ENCODE data around the gene AFAP1.
A peak's percentile ranks its signal among the peaks of the same experiment; 100 is the strongest.
"Not testable (repeated sequence)": the region's sequence is repeated elsewhere in the genome, so short reads cannot be mapped to it uniquely, and the experiment has no call there.

The AFAP1 gene

GRCh38 chr4:7918187-7918586 lies 21.5 kb downstream of the AFAP1 start:
- H3K4me1 ChIP-seq (ENCODE audit: control insufficient read depth, insufficient read depth, low read length), result peaks cover 12% of the 10 kb centered on the region
- not testable (repeated sequence) for H3K9ac ChIP-seq (ENCODE audit: low read length); H3K27ac ChIP-seq (ENCODE audit: low read depth, low read length); H3K36me3 ChIP-seq (ENCODE audit: control insufficient read depth, insufficient read depth, low read length); H3K4me3 ChIP-seq (ENCODE audit: low read length); H3K27me3 ChIP-seq (ENCODE audit: control insufficient read depth, insufficient read depth, low read length)

GRCh38 chr4:7917669-7918068 lies 22.0 kb downstream of the AFAP1 start:
- H3K27ac ChIP-seq (ENCODE audit: low read depth, low read length), result no peak overlapping the region
- peaks cover 12% of the 10 kb centered on the region for H3K4me1 ChIP-seq (ENCODE audit: control insufficient read depth, insufficient read depth, low read length)
- H3K36me3 ChIP-seq (ENCODE audit: control insufficient read depth, insufficient read depth, low read length), result no peaks in the 10 kb centered on the region
- no peak overlapping the region for H3K4me3 ChIP-seq (ENCODE audit: low read length)
- no peak overlapping the region for H3K9ac ChIP-seq (ENCODE audit: low read length)
- H3K27me3 ChIP-seq (ENCODE audit: control insufficient read depth, insufficient read depth, low read length), result no peaks in the 10 kb centered on the region

GRCh38 chr4:7915875-7916242 lies 23.8 kb downstream of the AFAP1 start:
- peaks cover 27% of the 10 kb centered on the region for H3K4me1 ChIP-seq (ENCODE audit: control insufficient read depth, insufficient read depth, low read length)
- H3K36me3 ChIP-seq (ENCODE audit: control insufficient read depth, insufficient read depth, low read length), result no peaks in the 10 kb centered on the region
- H3K9ac ChIP-seq (ENCODE audit: low read length), result no peak overlapping the region

DNA sequence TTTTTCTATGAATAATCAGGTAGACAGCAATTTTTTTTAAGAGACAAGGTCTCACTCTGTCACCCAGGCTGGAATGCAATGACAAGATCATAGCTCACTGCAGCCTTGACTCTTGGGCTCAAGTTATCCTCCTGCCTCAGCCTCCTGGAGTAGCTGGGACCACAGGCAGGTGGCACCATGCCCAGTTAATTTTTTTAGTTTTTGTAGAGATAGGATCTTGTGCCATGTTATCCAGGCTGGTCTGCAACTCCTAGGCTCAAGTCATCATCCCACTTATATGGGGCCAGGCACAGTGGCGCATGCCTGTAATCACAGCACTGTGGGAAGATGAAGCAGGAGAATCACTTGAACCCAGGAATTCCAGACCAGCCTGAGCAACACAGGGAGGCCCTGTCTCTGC lies 26.8 kb downstream of the AFAP1 start:
- H3K4me1 ChIP-seq (ENCODE audit: control insufficient read depth, insufficient read depth, low read length), result peaks cover 39% of the 10 kb centered on the region

More at GRCh38 chr4:7915875-7916242, 23.8 kb downstream of the AFAP1 start:
- Histone ChIP-seq H3K4me3 (ENCODE audit: low read length) (no peak overlapping the region), H3K27ac (ENCODE audit: low read depth, low read length) (no peak overlapping the region), H3K27me3 (ENCODE audit: control insufficient read depth, insufficient read depth, low read length) (no peaks in the 10 kb centered on the region)

DNA sequence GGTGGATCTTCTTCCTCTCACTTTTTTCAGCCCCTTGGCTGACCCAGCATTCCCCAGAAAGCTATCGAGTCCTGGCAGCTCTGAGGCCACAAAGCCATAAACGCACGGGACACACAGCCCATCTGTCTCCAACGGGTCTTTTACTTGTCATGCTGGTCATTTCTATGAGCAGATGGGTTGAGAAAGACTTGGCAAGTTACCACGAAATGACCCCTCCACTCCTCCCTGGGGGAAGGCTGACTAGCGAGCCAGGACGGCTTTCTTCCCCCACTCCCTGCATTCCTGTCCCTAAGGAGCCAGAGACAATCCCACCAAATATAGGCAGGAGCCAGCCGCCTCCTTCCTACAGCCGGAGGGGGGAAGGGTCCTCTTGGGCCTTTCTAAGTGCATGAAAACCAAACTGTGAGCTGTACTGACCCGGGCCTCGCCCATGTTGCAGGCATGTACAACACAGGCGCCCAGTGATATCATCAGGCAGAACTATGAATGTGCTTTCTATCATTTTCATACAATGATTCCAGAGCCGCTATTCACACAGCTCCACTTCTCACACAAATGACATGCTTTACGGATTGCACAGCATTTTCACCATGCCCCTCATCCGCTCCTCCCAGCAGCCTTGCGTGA lies 28.6 kb downstream of the AFAP1 start:
- peak overlapping the region; percentile 88 for H3K27ac ChIP-seq (ENCODE audit: low read depth, low read length)
- H3K4me1 ChIP-seq (ENCODE audit: control insufficient read depth, insufficient read depth, low read length), result peaks cover 34% of the 10 kb centered on the region
- no peaks in the 10 kb centered on the region for H3K36me3 ChIP-seq (ENCODE audit: control insufficient read depth, insufficient read depth, low read length)
- peak overlapping the region; percentile 29 for H3K4me3 ChIP-seq (ENCODE audit: low read length)
- H3K9ac ChIP-seq (ENCODE audit: low read length), result peak overlapping the region; percentile 25
- no peaks in the 10 kb centered on the region for H3K27me3 ChIP-seq (ENCODE audit: control insufficient read depth, insufficient read depth, low read length)

More for the DNA sequence above, 26.8 kb downstream of the AFAP1 start:
- H3K27ac ChIP-seq (ENCODE audit: low read depth, low read length), result peak overlapping the region; percentile 33
- H3K27me3 ChIP-seq (ENCODE audit: control insufficient read depth, insufficient read depth, low read length), result no peaks in the 10 kb centered on the region
- no peak overlapping the region for H3K4me3 ChIP-seq (ENCODE audit: low read length)
- no peaks in the 10 kb centered on the region for H3K36me3 ChIP-seq (ENCODE audit: control insufficient read depth, insufficient read depth, low read length)
- H3K9ac ChIP-seq (ENCODE audit: low read length), result no peak overlapping the region

- H3K27ac ChIP-seq (ENCODE audit: low read depth, low read length), result peak overlapping the region; percentile 88
- H3K4me3 ChIP-seq (ENCODE audit: low read length), result peak overlapping the region; percentile 29
- no peaks in the 10 kb centered on the region for H3K27me3 ChIP-seq (ENCODE audit: control insufficient read depth, insufficient read depth, low read length)
- peaks cover 41% of the 10 kb centered on the region for H3K4me1 ChIP-seq (ENCODE audit: control insufficient read depth, insufficient read depth, low read length)
- no peaks in the 10 kb centered on the region for H3K36me3 ChIP-seq (ENCODE audit: control insufficient read depth, insufficient read depth, low read length)
- peak overlapping the region; percentile 25 for H3K9ac ChIP-seq (ENCODE audit: low read length)
Measured at GRCh38 chr4:7910263-7910896, 29.3 kb downstream of the AFAP1 start.

DNA sequence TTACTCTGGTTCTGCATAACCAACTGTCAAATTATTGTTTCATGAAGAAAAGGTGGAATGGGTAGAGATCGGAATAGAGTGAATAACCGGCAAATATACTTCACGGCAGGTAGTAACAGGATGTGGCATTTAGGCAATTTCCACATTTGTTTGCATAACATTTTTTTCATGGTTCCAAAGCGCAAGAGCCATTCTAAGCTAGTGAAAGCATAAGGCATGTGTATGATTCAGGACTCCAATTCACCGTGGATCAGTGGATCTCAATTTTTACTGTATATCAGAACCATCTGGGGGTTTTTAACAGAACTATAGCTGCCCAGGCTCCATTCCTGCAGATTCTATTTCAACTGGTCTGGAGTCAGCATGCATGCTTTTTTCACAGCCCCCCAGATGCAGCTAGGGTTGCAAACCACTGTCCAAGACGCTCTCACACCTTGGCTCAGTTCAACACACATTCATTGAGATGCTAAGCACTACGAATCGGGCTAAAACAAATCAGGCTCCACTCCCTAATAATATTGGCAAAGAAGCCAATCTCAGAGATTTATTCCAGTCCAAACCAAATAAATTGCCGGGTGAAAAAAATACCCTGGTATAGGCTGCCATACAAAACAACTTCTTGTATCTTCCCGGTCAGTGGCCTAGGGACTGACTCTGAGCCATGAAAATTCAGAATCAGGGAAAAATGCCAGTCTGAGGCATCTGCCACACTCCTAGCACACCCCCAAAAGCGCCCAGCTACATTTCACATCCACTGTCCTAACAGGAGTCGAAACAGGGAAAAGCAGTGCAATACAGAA lies 30.0 kb downstream of the AFAP1 start:
- H3K9ac ChIP-seq (ENCODE audit: low read length), result no peak overlapping the region
- no peaks in the 10 kb centered on the region for H3K36me3 ChIP-seq (ENCODE audit: control insufficient read depth, insufficient read depth, low read length)
- peak overlapping the region; percentile 88 for H3K27ac ChIP-seq (ENCODE audit: low read depth, low read length)
- H3K4me3 ChIP-seq (ENCODE audit: low read length), result no peak overlapping the region
- no peaks in the 10 kb centered on the region for H3K27me3 ChIP-seq (ENCODE audit: control insufficient read depth, insufficient read depth, low read length)
- peaks cover 45% of the 10 kb centered on the region for H3K4me1 ChIP-seq (ENCODE audit: control insufficient read depth, insufficient read depth, low read length)

- Histone ChIP-seq H3K27me3 (ENCODE audit: control insufficient read depth, insufficient read depth, low read length) (no peaks in the 10 kb centered on the region), H3K9ac (ENCODE audit: low read length) (no peak overlapping the region), H3K27ac (ENCODE audit: low read depth, low read length) (no peak overlapping the region), H3K4me1 (ENCODE audit: control insufficient read depth, insufficient read depth, low read length) (peaks cover 50% of the 10 kb centered on the region), H3K4me3 (ENCODE audit: low read length) (no peak overlapping the region), H3K36me3 (ENCODE audit: control insufficient read depth, insufficient read depth, low read length) (no peaks in the 10 kb centered on the region)
Measured at GRCh38 chr4:7908668-7909067, 31.0 kb downstream of the AFAP1 start.

DNA sequence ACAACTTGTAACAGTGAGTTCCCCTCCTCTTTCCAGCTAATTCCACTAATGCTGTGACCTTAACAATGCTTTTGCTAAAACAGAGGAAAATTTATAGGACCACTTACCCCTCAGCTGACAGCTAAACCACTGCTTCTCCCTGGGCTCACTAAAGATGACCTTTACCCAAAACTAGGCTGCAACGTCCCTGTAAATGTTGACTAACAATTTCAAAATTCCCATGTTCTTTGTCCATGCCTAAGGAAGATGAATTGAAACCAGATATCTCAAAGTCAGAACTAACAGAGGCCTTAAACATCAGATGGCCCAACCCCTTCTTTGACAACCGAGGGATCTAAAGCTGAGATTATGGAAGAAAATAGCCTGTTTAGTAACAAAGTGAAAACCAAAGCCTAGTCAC lies 32.5 kb downstream of the AFAP1 start:
- H3K27ac ChIP-seq (ENCODE audit: low read depth, low read length), result no peak overlapping the region
- H3K9ac ChIP-seq (ENCODE audit: low read length), result no peak overlapping the region
- H3K4me1 ChIP-seq (ENCODE audit: control insufficient read depth, insufficient read depth, low read length), result peaks cover 57% of the 10 kb centered on the region
- H3K36me3 ChIP-seq (ENCODE audit: control insufficient read depth, insufficient read depth, low read length), result no peaks in the 10 kb centered on the region
- no peak overlapping the region for H3K4me3 ChIP-seq (ENCODE audit: low read length)
- no peaks in the 10 kb centered on the region for H3K27me3 ChIP-seq (ENCODE audit: control insufficient read depth, insufficient read depth, low read length)

DNA sequence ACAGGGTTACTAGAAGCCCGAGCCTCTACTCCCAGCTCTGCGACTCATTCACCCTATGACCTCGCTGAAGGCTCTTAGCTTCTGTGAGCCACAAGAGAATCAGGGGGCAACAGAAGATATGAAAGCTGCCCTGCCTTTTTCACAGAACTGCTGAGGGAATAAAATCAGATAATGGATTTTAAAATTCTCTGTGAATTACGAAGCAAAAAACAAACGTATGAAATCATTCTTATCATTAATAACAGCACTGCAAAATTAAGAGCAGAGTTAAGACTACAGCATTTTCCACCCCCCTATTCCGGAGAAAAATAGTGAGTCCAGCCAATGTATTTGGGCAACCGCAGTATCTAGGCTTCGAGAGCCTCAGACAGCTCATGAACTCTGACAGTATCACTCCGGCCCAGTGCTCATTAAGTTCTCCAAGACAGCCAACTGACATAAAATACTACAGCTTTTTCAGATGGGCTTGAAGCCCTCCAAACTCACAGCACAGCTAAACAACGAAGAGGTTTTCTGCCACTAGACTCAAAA lies 33.4 kb downstream of the AFAP1 start:
- H3K9ac ChIP-seq (ENCODE audit: low read length), result no peak overlapping the region

DNA sequence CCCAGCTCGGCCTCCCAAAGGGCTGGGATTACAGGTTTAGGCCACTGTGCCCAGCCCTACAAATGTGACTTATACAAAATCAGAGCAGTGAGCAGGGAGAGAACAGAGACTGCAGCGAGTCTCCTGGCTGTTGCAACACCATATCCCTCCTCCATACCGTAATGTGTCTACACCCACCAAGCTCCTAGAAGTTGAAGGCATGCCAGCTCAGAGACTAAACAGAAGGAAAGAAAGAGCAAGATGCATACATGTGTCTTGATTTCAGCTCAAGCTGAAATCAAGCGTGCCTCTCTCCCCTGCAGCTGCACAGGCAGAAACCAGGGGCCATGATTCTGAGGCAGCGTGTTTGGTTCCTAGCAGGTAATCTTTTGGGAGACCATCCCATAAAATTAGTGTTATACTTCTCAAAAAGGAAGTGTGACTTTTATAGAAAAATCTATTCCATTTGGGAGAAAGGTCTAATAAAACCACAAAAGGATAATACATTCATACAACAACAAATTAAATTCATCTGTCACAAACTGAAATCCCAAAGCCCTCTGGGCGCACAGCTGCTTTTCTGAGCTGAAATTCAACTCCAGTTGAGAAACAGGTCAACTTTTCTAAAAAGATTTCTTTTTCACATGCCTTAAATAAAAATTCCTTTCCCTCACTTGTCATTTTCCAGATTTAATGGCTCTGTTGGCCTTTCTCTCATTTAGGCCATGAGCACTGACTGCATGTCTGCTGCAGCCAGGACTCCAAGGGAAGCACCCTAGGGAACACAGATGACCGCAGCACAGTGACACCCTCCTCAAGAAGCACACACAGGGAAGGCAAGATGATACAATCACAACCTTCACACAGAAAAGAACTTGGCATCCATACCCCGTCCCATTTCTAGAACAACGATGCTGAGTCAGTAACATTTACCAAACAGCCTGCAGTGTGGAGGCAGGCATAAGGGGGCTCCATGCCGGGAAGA lies 34.4 kb downstream of the AFAP1 start:
- no peak overlapping the region for H3K9ac ChIP-seq (ENCODE audit: low read length)
- H3K4me1 ChIP-seq (ENCODE audit: control insufficient read depth, insufficient read depth, low read length), result peaks cover 51% of the 10 kb centered on the region
- H3K4me3 ChIP-seq (ENCODE audit: low read length), result peak overlapping the region; percentile 3
- H3K27ac ChIP-seq (ENCODE audit: low read depth, low read length), result peak overlapping the region; percentile 67
- no peaks in the 10 kb centered on the region for H3K27me3 ChIP-seq (ENCODE audit: control insufficient read depth, insufficient read depth, low read length)
- no peaks in the 10 kb centered on the region for H3K36me3 ChIP-seq (ENCODE audit: control insufficient read depth, insufficient read depth, low read length)

More for the DNA sequence above, 33.4 kb downstream of the AFAP1 start:
- H3K4me1 ChIP-seq (ENCODE audit: control insufficient read depth, insufficient read depth, low read length), result peaks cover 51% of the 10 kb centered on the region
- no peaks in the 10 kb centered on the region for H3K36me3 ChIP-seq (ENCODE audit: control insufficient read depth, insufficient read depth, low read length)
- peak overlapping the region; percentile 3 for H3K4me3 ChIP-seq (ENCODE audit: low read length)
- H3K27me3 ChIP-seq (ENCODE audit: control insufficient read depth, insufficient read depth, low read length), result no peaks in the 10 kb centered on the region
- peak overlapping the region; percentile 67 for H3K27ac ChIP-seq (ENCODE audit: low read depth, low read length)
